ENCODE data around the gene NFATC1. TPM values are rescaled to one million over a fixed set of nuclear protein-coding genes. Genes with fewer than 3 reads are reported as not detected.

Gene NFATC1
- total RNA-seq, 2 donors from 2014 or later, result 27.6 to 40.8 TPM

- ATAC-seq (ENCODE audit: insufficient number of reproducible peaks, low FRiP score, low read depth), result no peak
- H3K36me3 ChIP-seq, result peaks cover 15% of the 10 kb centered on the region
- no peaks in the 10 kb centered on the region for H3K4me1 ChIP-seq (ENCODE audit: control insufficient read depth in 1 of 2, low read depth in 2 of 2)
- no peak overlapping the region for H3K27ac ChIP-seq
- no peak overlapping the region for H3K4me3 ChIP-seq
- H3K27me3 ChIP-seq (replicated peaks; ENCODE audit: insufficient read depth), result no peaks in the 10 kb centered on the region
- no peak for TF ChIP-seq CTCF (IDR thresholded peaks at IDR 0.05)
- DNase-seq (ENCODE audit: low spot score), result no peak
- no peaks in the 10 kb centered on the region for H3K9me3 ChIP-seq
These were observed 39.1 kb downstream of the NFATC1 start for GRCh38 chr18:79434607-79435401.

- no peak for TF ChIP-seq CTCF (IDR thresholded peaks at IDR 0.05)
- Histone ChIP-seq H3K9me3 (no peaks in the 10 kb centered on the region), H3K4me3 (no peak overlapping the region), H3K27me3 (replicated peaks; ENCODE audit: insufficient read depth) (no peaks in the 10 kb centered on the region), H3K36me3 (peaks cover 15% of the 10 kb centered on the region), H3K4me1 (ENCODE audit: control insufficient read depth in 1 of 2, low read depth in 2 of 2) (no peaks in the 10 kb centered on the region), H3K27ac (no peak overlapping the region)
- ATAC-seq (ENCODE audit: insufficient number of reproducible peaks, low FRiP score, low read depth), result no peak
- DNase-seq (ENCODE audit: low spot score), result no peak
These were observed 41.0 kb downstream of the NFATC1 start for GRCh38 chr18:79436556-79437275.

GRCh38 chr18:79438089-79438897, 42.6 kb downstream of the NFATC1 start:
- Histone ChIP-seq H3K27ac (no peak overlapping the region), H3K9me3 (no peaks in the 10 kb centered on the region), H3K27me3 (replicated peaks; ENCODE audit: insufficient read depth) (no peaks in the 10 kb centered on the region), H3K4me1 (ENCODE audit: control insufficient read depth in 1 of 2, low read depth in 2 of 2) (no peaks in the 10 kb centered on the region), H3K36me3 (peaks cover 15% of the 10 kb centered on the region), H3K4me3 (no peak overlapping the region)
- DNase-seq (ENCODE audit: low spot score), result no peak
- no peak for ATAC-seq (ENCODE audit: insufficient number of reproducible peaks, low FRiP score, low read depth)
- TF ChIP-seq CTCF (IDR thresholded peaks at IDR 0.05), result no peak

DNA sequence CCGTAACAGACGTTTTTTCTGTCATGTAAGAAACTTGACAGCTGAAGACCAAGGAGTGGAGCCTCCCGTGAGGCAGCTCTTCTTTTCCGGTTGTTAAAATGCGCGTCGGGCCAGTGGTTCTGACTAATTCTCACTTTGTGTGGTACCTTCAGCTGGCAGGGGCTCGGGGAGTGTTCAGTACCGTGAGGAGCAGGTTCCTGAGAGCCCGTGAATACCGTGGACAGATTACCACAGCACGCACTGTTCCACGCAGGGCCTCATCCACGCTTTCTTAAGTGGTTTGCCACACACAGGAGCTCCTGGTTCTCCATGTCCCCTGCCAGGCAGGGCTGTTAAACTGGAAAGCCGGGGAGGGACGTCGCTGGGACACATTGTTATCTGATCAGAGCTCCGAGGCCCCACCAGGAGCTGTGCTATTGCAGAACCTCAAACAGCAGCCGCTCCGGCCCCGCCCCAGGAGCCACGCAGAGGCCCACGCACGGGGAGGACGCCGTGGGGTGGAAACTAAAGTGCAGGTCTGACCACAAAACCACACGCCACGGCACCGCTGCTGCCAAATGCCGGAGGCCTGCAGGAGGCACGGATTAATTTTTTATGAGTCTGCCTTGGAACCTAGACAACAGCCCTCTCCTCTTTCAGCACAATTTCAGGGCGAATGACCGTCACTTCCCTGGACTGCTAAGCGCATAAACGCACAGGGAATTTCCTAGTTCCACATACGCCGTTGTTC, 43.3 kb downstream of the NFATC1 start:
- no peak overlapping the region for H3K27ac ChIP-seq
- H3K4me3 ChIP-seq, result no peak overlapping the region
- no peaks in the 10 kb centered on the region for H3K4me1 ChIP-seq (ENCODE audit: control insufficient read depth in 1 of 2, low read depth in 2 of 2)
- H3K9me3 ChIP-seq, result no peaks in the 10 kb centered on the region
- peaks cover 8% of the 10 kb centered on the region for H3K36me3 ChIP-seq
- no peaks in the 10 kb centered on the region for H3K27me3 ChIP-seq (replicated peaks; ENCODE audit: insufficient read depth)
- TF ChIP-seq CTCF (IDR thresholded peaks at IDR 0.05), result no peak
- DNase-seq (ENCODE audit: low spot score) (no peak), ATAC-seq (ENCODE audit: insufficient number of reproducible peaks, low FRiP score, low read depth) (no peak)
